AG09319 (cell line): ENCODE measurements around the gene SHFL.

ENCODE experiments used
- DNase-seq: peaks from one replicate; pipeline ENCODE4 v3.0.0-alpha.2; 2010; ENCODE audit warnings: low read depth; ENCODE audit errors: extremely low read depth
- CTCF ChIP-seq: IDR thresholded peaks from 2 replicates; pipeline ENCODE4 v1.5.1; 2011; ENCODE audit warnings: low read depth, mild to moderate bottlenecking, inconsistent platforms, low read length, moderate library complexity

SHFL gene

GRCh38 chr19:10085641-10086590, at the start of gene SHFL:
TSS of gene SHFL (plus strand) at chr19:10086317. CDS start at chr19:10086428, 111 bp downstream.
- no peak for TF ChIP-seq CTCF
- peak; percentile 24 for DNase-seq

DNA sequence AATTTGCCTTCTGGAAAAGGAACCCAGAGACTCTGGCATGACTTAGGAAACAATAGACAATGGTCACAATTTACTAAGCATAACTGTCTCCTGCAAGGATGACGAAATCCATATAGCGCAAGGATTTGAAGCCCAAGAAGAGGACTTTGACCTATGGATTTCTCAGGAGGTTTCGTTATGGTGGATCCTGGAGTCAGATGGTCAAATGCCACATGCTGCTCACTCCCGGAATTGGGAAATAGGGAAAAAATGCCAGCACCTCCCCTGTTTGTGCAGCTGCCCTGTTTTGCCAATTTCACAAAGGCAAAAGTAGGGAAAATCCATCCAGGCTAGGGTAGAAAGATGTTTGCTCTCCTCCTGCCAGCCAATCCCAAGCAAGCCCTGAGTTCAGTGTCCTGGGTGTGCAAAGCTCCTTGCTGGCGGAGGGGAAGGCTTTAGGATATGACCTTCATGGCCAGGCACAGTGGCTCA, 49.5 kb upstream of the SHFL start:
- TF ChIP-seq CTCF = no peak
- no peak for DNase-seq

DNA sequence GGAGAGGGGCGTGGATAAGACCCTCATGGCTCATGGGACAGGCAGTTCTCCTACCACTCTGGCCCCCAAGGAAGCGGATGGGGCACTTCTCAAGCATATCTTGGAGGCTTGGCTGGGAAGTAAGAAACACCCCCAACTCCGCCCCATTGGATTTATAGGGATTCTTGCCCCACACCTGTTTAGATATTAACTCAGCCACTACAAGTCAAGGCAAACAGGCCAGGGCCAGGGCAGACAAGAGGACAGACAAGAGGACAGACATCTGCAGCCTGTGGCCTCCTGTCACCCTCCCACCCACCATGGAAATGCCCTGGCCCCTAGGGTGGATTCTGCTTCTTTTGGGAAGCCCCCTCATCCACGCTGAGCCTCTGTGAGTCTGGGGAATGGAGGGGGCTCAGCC, 48.8 kb upstream of the SHFL start:
- TF ChIP-seq CTCF = no peak
- no peak for DNase-seq

GRCh38 chr19:10037809-10038208, 48.3 kb upstream of the SHFL start:
- no peak for DNase-seq
- no peak for TF ChIP-seq CTCF

DNA sequence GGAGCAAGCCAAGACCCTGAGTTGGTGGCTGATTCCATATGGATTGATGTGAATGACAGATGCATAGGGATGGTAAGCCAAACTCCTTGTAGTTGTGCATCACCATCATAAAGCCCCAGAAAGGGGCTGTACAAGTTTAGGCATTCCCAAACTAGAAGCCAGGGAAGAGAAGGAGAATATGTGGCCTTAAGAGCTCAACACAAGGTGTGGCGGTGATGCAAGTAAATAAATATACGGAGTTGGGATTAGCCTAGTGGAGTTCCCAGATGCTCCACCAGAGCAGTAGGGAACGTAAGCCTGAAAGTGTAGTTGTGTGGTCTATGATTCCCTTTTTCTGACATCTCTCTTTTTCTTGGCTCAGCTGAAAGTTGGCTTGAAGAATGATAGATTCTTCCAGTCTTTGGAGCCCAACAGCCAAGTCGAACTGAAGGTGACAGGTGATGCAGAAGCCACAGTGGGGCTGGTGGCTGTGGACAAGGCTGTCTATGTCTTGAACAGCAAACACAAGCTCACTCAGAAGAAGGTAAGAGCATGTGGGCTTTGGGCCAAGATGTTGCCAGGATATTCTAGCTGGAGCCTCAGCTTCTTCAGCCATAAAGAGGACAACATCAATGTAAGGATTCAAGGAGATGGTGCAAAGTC, 42.7 kb upstream of the SHFL start:
- DNase-seq = no peak
- TF ChIP-seq CTCF = no peak

- DNase-seq = no peak
- no peak for TF ChIP-seq CTCF
Observed at GRCh38 chr19:10044390-10044789, 41.7 kb upstream of the SHFL start.

DNA sequence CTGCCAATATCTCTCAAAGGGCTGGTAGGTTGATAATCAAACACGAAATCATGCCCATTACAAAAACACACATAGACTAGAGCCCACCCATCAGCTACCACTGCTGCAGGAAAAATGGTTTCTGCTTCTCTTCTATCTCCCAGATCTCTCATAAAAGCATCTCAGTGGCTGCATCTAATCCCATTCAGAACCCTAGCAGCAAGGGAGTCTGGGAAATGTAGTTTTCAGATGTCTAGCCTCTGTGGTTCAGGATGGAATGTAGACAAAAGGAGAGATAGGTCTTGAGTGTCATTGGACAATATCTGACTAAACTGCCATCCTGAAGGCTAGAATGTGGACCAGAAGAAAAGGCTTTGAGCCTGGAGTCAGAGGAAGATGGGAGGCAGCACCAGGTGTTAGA, 40.7 kb upstream of the SHFL start:
- no peak for TF ChIP-seq CTCF

More for the DNA sequence above, 40.7 kb upstream of the SHFL start:
- DNase-seq = no peak
